ENCODE measurements around the gene MYO18A.

GRCh38 chr17:29126268-29126930 is 53.8 kb downstream of the MYO18A start:
- TF ChIP-seq CTCF (IDR thresholded peaks at IDR 0.05; ENCODE audit: poor library complexity) (no peak), EZH2 (IDR thresholded peaks at IDR 0.05; ENCODE audit: borderline replicate concordance) (no peak)
